Neuronal stem cell (in vitro differentiated cells): ENCODE results near the gene PRKCE.

Source experiments
- DNase-seq: peaks from one replicate; pipeline ENCODE4 v3.0.0-alpha.2; 2013; ENCODE audit warnings: low spot score
- H2AFZ ChIP-seq: one replicate; pipeline ENCODE4 v1.6.1; 2013; ENCODE audit warnings: mild to moderate bottlenecking, low read length, inconsistent platforms
- H2AK5ac ChIP-seq: 2 replicates; pipeline ENCODE4 v1.6.1; 2013; ENCODE audit warnings: low read depth, mild to moderate bottlenecking, inconsistent platforms, low read length, moderate library complexity, mixed read lengths
- H2BK120ac ChIP-seq: 2 replicates; pipeline ENCODE4 v1.6.1; 2013; ENCODE audit warnings: low read depth, mild to moderate bottlenecking, inconsistent platforms, low read length, moderate library complexity, mixed read lengths
- H2BK12ac ChIP-seq: one replicate; pipeline ENCODE4 v1.6.1; 2013; ENCODE audit warnings: low read length, inconsistent platforms
- H2BK15ac ChIP-seq: 2 replicates; pipeline ENCODE4 v1.6.1; 2013; ENCODE audit warnings: mild to moderate bottlenecking, low read length, inconsistent platforms, mixed read lengths
- H2BK5ac ChIP-seq: one replicate; pipeline ENCODE4 v1.6.1; 2013; ENCODE audit warnings: inconsistent platforms, mild to moderate bottlenecking, low read length, moderate library complexity
- H3K14ac ChIP-seq: one replicate; pipeline ENCODE4 v1.6.1; 2013; ENCODE audit warnings: low read length, inconsistent platforms
- H3K18ac ChIP-seq: 2 replicates; pipeline ENCODE4 v1.6.1; 2013; ENCODE audit warnings: low read length, inconsistent platforms
- H3K23ac ChIP-seq: 2 replicates; pipeline ENCODE4 v1.6.1; 2013; ENCODE audit warnings: low read depth, mild to moderate bottlenecking, mixed read lengths, low read length, inconsistent platforms; ENCODE audit not compliant: poor library complexity
- H3K27ac ChIP-seq: replicated peaks from 3 replicates; pipeline ENCODE4 v1.5.1; 2013; ENCODE audit warnings: low read length, inconsistent platforms
- H3K27me3 ChIP-seq, 3 experiments: 2 replicates each; pipeline ENCODE4 v1.6.1; 2013; ENCODE audit warnings: low read length in 3 of 3, mild to moderate bottlenecking in 2 of 3, inconsistent platforms in 1 of 3, low read depth in 1 of 3, mixed read lengths in 1 of 3, moderate library complexity in 1 of 3; ENCODE audit not compliant: control insufficient read depth in 3 of 3, insufficient read depth in 3 of 3
- H3K36me3 ChIP-seq, 2 donors: replicated peaks in 1 of 2; 2 replicates each; pipeline ENCODE4 v1.6.1; 2013; ENCODE audit warnings: low read length in 2 of 2; ENCODE audit not compliant: control insufficient read depth in 2 of 2, insufficient read depth in 2 of 2
- H3K4ac ChIP-seq: 2 replicates; pipeline ENCODE4 v1.6.1; 2013; ENCODE audit warnings: inconsistent platforms, mild to moderate bottlenecking, low read length, moderate library complexity
- H3K4me1 ChIP-seq, 2 donors: 1 replicate in 1 of 2; 2 replicates in 1 of 2; pipeline ENCODE4 v1.6.1; 2013; ENCODE audit warnings: low read length in 2 of 2, low read depth in 1 of 2; ENCODE audit not compliant: control insufficient read depth in 2 of 2, insufficient read depth in 1 of 2
- H3K4me2 ChIP-seq: one replicate; pipeline ENCODE4 v1.6.1; 2013; ENCODE audit warnings: mild to moderate bottlenecking, low read length, inconsistent platforms; ENCODE audit not compliant: insufficient read depth, poor library complexity, severe bottlenecking
- H3K4me3 ChIP-seq, 2 donors: 2 replicates each; pipeline ENCODE4 v1.5.1; 2013; ENCODE audit warnings: low read length in 2 of 2, mild to moderate bottlenecking in 2 of 2, inconsistent platforms in 1 of 2, moderate library complexity in 1 of 2
- H3K79me1 ChIP-seq: one replicate; pipeline ENCODE4 v1.6.1; 2013; ENCODE audit warnings: low read depth, mild to moderate bottlenecking, inconsistent platforms, low read length, moderate library complexity
- H3K9ac ChIP-seq: one replicate; pipeline ENCODE4 v1.6.1; 2013; ENCODE audit warnings: mild to moderate bottlenecking, low read depth, low read length, inconsistent platforms; ENCODE audit not compliant: poor library complexity
- H3K9me3 ChIP-seq, 2 donors: replicated peaks in 1 of 2; 2 replicates each; pipeline versions ENCODE3 to v1.6.1; 2013; ENCODE audit warnings: low read length in 2 of 2, mild to moderate bottlenecking in 2 of 2, inconsistent platforms in 1 of 2, low read depth in 1 of 2, mixed read lengths in 1 of 2, moderate library complexity in 1 of 2; ENCODE audit not compliant: control insufficient read depth in 2 of 2, insufficient read depth in 1 of 2
- H4K8ac ChIP-seq: one replicate; pipeline ENCODE4 v1.6.1; 2013; ENCODE audit warnings: low read depth, mild to moderate bottlenecking, inconsistent platforms, low read length, moderate library complexity
- H4K91ac ChIP-seq: one replicate; pipeline ENCODE4 v1.6.1; 2013; ENCODE audit warnings: low read length, low read depth, mild to moderate bottlenecking, inconsistent platforms; ENCODE audit not compliant: poor library complexity
- WGBS, 2 donors: extraction: QIAGEN DNeasy Blood & Tissue Kit; methylation state at CpG; one replicate each; pipeline ENCODE4 v1.1.7; 2013; ENCODE audit warnings: missing lambda C conversion rate in 2 of 2, mixed read lengths in 1 of 2; ENCODE audit not compliant: insufficient read length in 2 of 2, insufficient replicate concordance in 1 of 2; ENCODE audit errors: extremely low coverage in 2 of 2; 5-methylcytosine and 5-hydroxymethylcytosine counted together

The PRKCE gene

GRCh38 chr2:45922577-45922988 is 271.1 kb downstream of the PRKCE start:
- Histone ChIP-seq H2AFZ (no peak overlapping the region), H2BK120ac (no peak overlapping the region)
- DNase-seq, result no peak

GRCh38 chr2:45923701-45924100 is 272.2 kb downstream of the PRKCE start:
- Histone ChIP-seq H3K18ac (no peak overlapping the region), H3K9ac (no peak overlapping the region), H3K27ac (no peak overlapping the region), H3K9me3 (no peaks in the 10 kb centered on the region), H2BK5ac (peak overlapping the region; percentile 6), H3K23ac (no peak overlapping the region), H2BK15ac (no peak overlapping the region), H3K14ac (no peak overlapping the region), H2BK12ac (no peak overlapping the region), H3K79me1 (no peaks in the 10 kb centered on the region), H3K4ac (no peak overlapping the region), H4K91ac (no peak overlapping the region), H3K4me3 (no peak overlapping the region), H2AK5ac (no peak overlapping the region), H4K8ac (no peak overlapping the region), H3K27me3 (no peaks in the 10 kb centered on the region), H3K4me1 (peaks cover 4% of the 10 kb centered on the region in 2 donors), H2BK120ac (no peak overlapping the region), H2AFZ (no peak overlapping the region), H3K4me2 (no peak overlapping the region), H3K36me3 (peaks cover 0 to 1% of the 10 kb centered on the region in 2 donors)
- DNase-seq, result no peak
- no CpG with 5 or more reads among the region's 3 CpGs for WGBS, 2 donors

More at GRCh38 chr2:45922577-45922988, 271.1 kb downstream of the PRKCE start:
- H3K4me2 ChIP-seq, result no peak overlapping the region
- H3K9ac ChIP-seq, result no peak overlapping the region
- no peaks in the 10 kb centered on the region for H3K27me3 ChIP-seq
- no peak overlapping the region for H2BK5ac ChIP-seq
- peaks cover 0 to 1% of the 10 kb centered on the region in 2 donors for H3K36me3 ChIP-seq
- no peak overlapping the region for H3K4ac ChIP-seq
- H3K14ac ChIP-seq, result no peak overlapping the region
- no peak overlapping the region for H3K4me3 ChIP-seq
- H4K91ac ChIP-seq, result no peak overlapping the region
- peaks cover 4% of the 10 kb centered on the region in 2 donors for H3K4me1 ChIP-seq
- no peak overlapping the region for H3K23ac ChIP-seq
- no peak overlapping the region for H2BK12ac ChIP-seq
- H3K79me1 ChIP-seq, result no peaks in the 10 kb centered on the region
- no CpG with 5 or more reads among the region's 7 CpGs for WGBS, 2 donors
- no peak overlapping the region for H2AK5ac ChIP-seq
- H3K18ac ChIP-seq, result no peak overlapping the region
- no peak overlapping the region for H3K27ac ChIP-seq
- no peaks in the 10 kb centered on the region for H3K9me3 ChIP-seq
- H4K8ac ChIP-seq, result no peak overlapping the region
- no peak overlapping the region for H2BK15ac ChIP-seq

GRCh38 chr2:45925026-45925425 is 273.6 kb downstream of the PRKCE start:
- Histone ChIP-seq H3K4me3 (no peak overlapping the region), H3K4me2 (no peak overlapping the region), H2BK5ac (no peak overlapping the region), H3K14ac (no peak overlapping the region), H3K27me3 (no peaks in the 10 kb centered on the region), H3K9me3 (no peaks in the 10 kb centered on the region), H3K9ac (no peak overlapping the region), H3K79me1 (no peaks in the 10 kb centered on the region), H3K23ac (no peak overlapping the region), H3K36me3 (no peaks in the 10 kb centered on the region), H3K4me1 (peaks cover 4% of the 10 kb centered on the region in 2 donors), H3K27ac (no peak overlapping the region), H4K8ac (no peak overlapping the region), H3K4ac (no peak overlapping the region), H4K91ac (no peak overlapping the region), H2BK120ac (no peak overlapping the region), H2AK5ac (no peak overlapping the region), H2BK12ac (no peak overlapping the region), H2AFZ (no peak overlapping the region), H2BK15ac (no peak overlapping the region), H3K18ac (no peak overlapping the region)
- no CpG with 5 or more reads among the region's 4 CpGs for WGBS, 2 donors
- DNase-seq, result no peak

DNA sequence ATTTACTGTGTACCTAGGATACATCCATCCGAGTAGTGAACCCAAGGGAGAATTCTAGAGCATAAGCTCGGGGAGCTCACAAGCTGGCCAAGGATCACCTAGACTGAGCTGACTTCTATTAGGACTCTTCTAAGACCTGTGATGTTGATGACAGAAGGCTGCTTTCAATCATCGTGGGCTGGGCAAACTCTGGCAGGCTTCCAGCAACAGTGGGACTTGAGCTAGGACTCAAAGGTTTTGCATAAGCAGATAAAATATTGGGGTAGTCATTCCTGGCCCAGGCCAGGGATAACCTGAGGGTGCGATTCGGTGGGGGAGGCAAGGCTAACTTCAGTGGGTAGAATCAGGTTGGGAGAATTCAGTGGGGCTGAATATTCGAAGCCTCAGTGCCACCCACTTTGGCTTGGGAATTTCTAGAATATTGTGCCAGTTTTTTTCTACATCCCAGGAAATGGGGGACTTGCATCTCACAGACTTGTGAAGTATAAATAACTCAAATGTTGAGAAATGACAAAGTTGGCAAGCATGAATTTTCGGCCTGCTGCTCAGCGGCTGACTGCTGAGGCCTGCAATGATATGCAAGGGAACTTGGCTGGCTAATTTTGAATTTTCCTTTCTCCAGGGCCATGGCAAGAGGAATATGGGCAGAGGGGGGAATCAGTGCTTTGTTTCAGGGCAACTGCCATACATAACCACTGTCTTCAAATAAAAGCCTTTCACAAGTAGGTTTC is 274.3 kb downstream of the PRKCE start:
- no peak overlapping the region for H3K27ac ChIP-seq
- H3K36me3 ChIP-seq, result no peaks in the 10 kb centered on the region
- no peak overlapping the region for H3K9ac ChIP-seq
- no peak overlapping the region for H2BK12ac ChIP-seq
- no peak overlapping the region for H4K8ac ChIP-seq
- H3K9me3 ChIP-seq, result no peaks in the 10 kb centered on the region
- H3K23ac ChIP-seq, result no peak overlapping the region
- no peak overlapping the region for H2BK15ac ChIP-seq
- H3K4ac ChIP-seq, result no peak overlapping the region
- no peak overlapping the region for H2AFZ ChIP-seq
- DNase-seq, result no peak
- WGBS, 2 donors, result no CpG with 5 or more reads among the region's 8 CpGs
- no peaks in the 10 kb centered on the region for H3K27me3 ChIP-seq
- peaks cover 4% of the 10 kb centered on the region in 2 donors for H3K4me1 ChIP-seq
- H3K79me1 ChIP-seq, result no peaks in the 10 kb centered on the region
- H3K14ac ChIP-seq, result no peak overlapping the region
- no peak overlapping the region for H3K18ac ChIP-seq
- no peak overlapping the region for H2BK5ac ChIP-seq
- H4K91ac ChIP-seq, result no peak overlapping the region
- H2AK5ac ChIP-seq, result no peak overlapping the region
- no peak overlapping the region for H2BK120ac ChIP-seq
- no peak overlapping the region for H3K4me3 ChIP-seq
- H3K4me2 ChIP-seq, result no peak overlapping the region
